Fibroblast of villous mesenchyme (primary cell): ENCODE results near the gene KCNJ5. TPM values are rescaled to one million over a fixed set of nuclear protein-coding genes. Genes with fewer than 3 reads are reported as not detected.

ENCODE experiments used
- DNase-seq: peaks from one replicate; pipeline ENCODE4 v3.0.0-alpha.2; 2010; ENCODE audit warnings: low read depth
- H3K4me3 ChIP-seq: 2 replicates; pipeline ENCODE4 v1.5.1; 2011; ENCODE audit warnings: low read depth, mild to moderate bottlenecking, low read length
- CTCF ChIP-seq: IDR thresholded peaks from 2 replicates; pipeline ENCODE4 v1.5.1; 2012; ENCODE audit warnings: low read depth, mild to moderate bottlenecking, low read length; ENCODE audit not compliant: insufficient read depth
- total RNA-seq: library from RNA; depleted of rRNA; stranded (reverse); fragments of >200 nt; gene quantifications from 2 replicates; pipeline ENCODE4 v1.2.3, GENCODE V29; 2012

Gene KCNJ5
- total RNA-seq, 1 donor: under 0.01 TPM

- TF ChIP-seq CTCF: peak; percentile 49
- peak; percentile 70 for DNase-seq
- peak overlapping the region; percentile 65 for H3K4me3 ChIP-seq
Measured at GRCh38 chr11:128905345-128906184, 14.4 kb downstream of the KCNJ5 start.

- TF ChIP-seq CTCF: no peak
- H3K4me3 ChIP-seq: peak overlapping the region; percentile 65
- no peak for DNase-seq
Measured at GRCh38 chr11:128906185-128907050, 15.3 kb downstream of the KCNJ5 start.

- TF ChIP-seq CTCF: no peak
- H3K4me3 ChIP-seq: no peak overlapping the region
- no peak for DNase-seq
Measured at GRCh38 chr11:128907585-128907984, 16.4 kb downstream of the KCNJ5 start.

GRCh38 chr11:128908391-128909246, 17.5 kb downstream of the KCNJ5 start:
- DNase-seq: peak; percentile 88
- peak overlapping the region; percentile 17 for H3K4me3 ChIP-seq
- TF ChIP-seq CTCF: no peak

GRCh38 chr11:128909438-128910125, 18.4 kb downstream of the KCNJ5 start:
- TF ChIP-seq CTCF: no peak
- no peak overlapping the region for H3K4me3 ChIP-seq
- DNase-seq: no peak

- DNase-seq: no peak
- no peak overlapping the region for H3K4me3 ChIP-seq
- no peak for TF ChIP-seq CTCF
Measured at GRCh38 chr11:128910576-128910975, 19.4 kb downstream of the KCNJ5 start.
